KMS-11 (cell line): ENCODE measurements around the gene ARFGEF2.
"Not testable (repeated sequence)": the region's sequence is repeated elsewhere in the genome, so short reads cannot be mapped to it uniquely, and the experiment has no call there.

ENCODE experiments used
- H2AFZ ChIP-seq: fragments of 200-600 bp; sonication (generic); 2 replicates; pipeline ENCODE4 v1.6.1; 2016; ENCODE audit warnings: antibody characterized with exemption, mixed run types, low read depth
- H3K27ac ChIP-seq: fragments of 200-600 bp; sonication (generic); 2 replicates; pipeline ENCODE4 v1.6.1; 2016; ENCODE audit warnings: mild to moderate bottlenecking, mixed run types
- H3K27me3 ChIP-seq: fragments of 200-600 bp; sonication (generic); 2 replicates; pipeline ENCODE4 v1.6.1; 2017; ENCODE audit warnings: mild to moderate bottlenecking, low read depth, mixed run types, moderate library complexity; ENCODE audit not compliant: insufficient read depth
- H3K36me3 ChIP-seq: fragments of 200-600 bp; sonication (generic); 2 replicates; pipeline ENCODE4 v1.6.1; 2017; ENCODE audit warnings: mild to moderate bottlenecking, mixed run types; ENCODE audit not compliant: insufficient read depth
- H3K4me1 ChIP-seq: fragments of 200-600 bp; sonication (generic); 2 replicates; pipeline ENCODE4 v1.6.1; 2016; ENCODE audit warnings: mild to moderate bottlenecking, low read depth, mixed run types; ENCODE audit not compliant: poor library complexity, severe bottlenecking
- H3K4me2 ChIP-seq: fragments of 200-600 bp; sonication (generic); 2 replicates; pipeline ENCODE4 v1.7.0; 2016; ENCODE audit warnings: mild to moderate bottlenecking, mixed run types
- H3K4me3 ChIP-seq: fragments of 200-600 bp; sonication (generic); IDR thresholded peaks from 2 replicates; pipeline ENCODE4 v1.6.1; 2017; ENCODE audit warnings: low read depth, low read length, mixed read lengths; ENCODE audit not compliant: insufficient read depth
- H3K79me2 ChIP-seq: fragments of 200-600 bp; sonication (generic); 2 replicates; pipeline ENCODE4 v1.6.1; 2016; ENCODE audit warnings: low read depth, mixed run types; ENCODE audit not compliant: insufficient read depth
- H3K9ac ChIP-seq: fragments of 200-600 bp; sonication (generic); 2 replicates; pipeline ENCODE4 v1.6.1; 2016; ENCODE audit warnings: mild to moderate bottlenecking, mixed run types
- H4K20me1 ChIP-seq: fragments of 200-600 bp; sonication (generic); 2 replicates; pipeline ENCODE4 v1.6.1; 2016; ENCODE audit warnings: mild to moderate bottlenecking, mixed run types; ENCODE audit not compliant: insufficient read depth
- TF ChIP-seq, protein P1 (sequence below): fragments of 200-600 bp; sonication (generic); conservative IDR thresholded peaks from 2 replicates; pipeline ENCODE4 v1.6.1; 2017; ENCODE audit warnings: low read depth, mild to moderate bottlenecking, antibody characterized with exemption, low read length, moderate library complexity, mixed read lengths

The ARFGEF2 gene

DNA sequence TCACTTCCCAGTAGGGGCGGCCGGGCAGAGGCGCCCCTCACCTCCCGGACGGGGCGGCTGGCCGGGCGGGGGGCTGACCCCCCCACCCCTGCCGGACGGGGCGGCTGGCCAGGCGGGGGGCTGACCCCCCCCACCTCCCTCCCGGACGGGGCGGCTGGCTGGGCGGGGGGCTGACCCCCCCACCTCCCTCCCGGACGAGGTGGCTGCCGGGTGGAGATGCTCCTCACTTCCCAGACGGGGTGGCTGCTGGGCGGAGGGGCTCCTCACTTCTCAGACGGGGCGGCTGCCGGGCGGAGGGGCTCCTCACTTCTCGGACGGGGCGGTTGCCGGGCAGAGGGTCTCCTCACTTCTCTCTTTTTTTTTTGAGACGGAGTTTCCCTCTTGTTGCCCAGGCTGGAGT, 14.7 kb downstream of the ARFGEF2 start:
- H4K20me1 ChIP-seq, H3K27ac ChIP-seq, H3K27me3 ChIP-seq, H3K9ac ChIP-seq, H3K4me2 ChIP-seq, H3K4me1 ChIP-seq, H3K4me3 ChIP-seq, H3K36me3 ChIP-seq, H2AFZ ChIP-seq: not testable (repeated sequence)
- peaks cover 42% of the 10 kb centered on the region; the same call in 1 of the 2 replicates for H3K79me2 ChIP-seq

DNA sequence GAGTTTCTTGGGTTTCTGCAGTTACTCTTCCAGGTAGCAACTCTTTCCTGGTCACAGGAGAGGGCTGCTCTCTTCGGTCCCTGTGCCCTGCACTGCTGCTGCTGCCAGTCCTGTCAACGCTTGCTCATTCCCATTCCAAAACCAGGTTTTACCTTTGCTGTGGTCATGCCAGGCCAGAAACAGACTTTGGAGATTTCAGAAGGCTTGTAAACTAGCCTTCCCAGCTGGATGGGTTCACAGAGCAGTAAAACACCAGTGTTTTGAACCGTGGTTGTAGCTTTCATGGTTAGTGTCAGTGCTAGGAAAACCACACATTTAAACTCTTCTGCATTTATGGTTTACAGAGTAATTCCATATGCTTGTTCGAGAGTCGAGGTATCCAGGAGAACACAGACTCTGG, 16.2 kb downstream of the ARFGEF2 start:
- no peak overlapping the region for H3K9ac ChIP-seq
- no peak overlapping the region for H3K27ac ChIP-seq
- no peaks in the 10 kb centered on the region for H3K36me3 ChIP-seq
- no peak overlapping the region for H3K4me2 ChIP-seq
- H4K20me1 ChIP-seq, result no peaks in the 10 kb centered on the region
- TF ChIP-seq, protein P1, sequence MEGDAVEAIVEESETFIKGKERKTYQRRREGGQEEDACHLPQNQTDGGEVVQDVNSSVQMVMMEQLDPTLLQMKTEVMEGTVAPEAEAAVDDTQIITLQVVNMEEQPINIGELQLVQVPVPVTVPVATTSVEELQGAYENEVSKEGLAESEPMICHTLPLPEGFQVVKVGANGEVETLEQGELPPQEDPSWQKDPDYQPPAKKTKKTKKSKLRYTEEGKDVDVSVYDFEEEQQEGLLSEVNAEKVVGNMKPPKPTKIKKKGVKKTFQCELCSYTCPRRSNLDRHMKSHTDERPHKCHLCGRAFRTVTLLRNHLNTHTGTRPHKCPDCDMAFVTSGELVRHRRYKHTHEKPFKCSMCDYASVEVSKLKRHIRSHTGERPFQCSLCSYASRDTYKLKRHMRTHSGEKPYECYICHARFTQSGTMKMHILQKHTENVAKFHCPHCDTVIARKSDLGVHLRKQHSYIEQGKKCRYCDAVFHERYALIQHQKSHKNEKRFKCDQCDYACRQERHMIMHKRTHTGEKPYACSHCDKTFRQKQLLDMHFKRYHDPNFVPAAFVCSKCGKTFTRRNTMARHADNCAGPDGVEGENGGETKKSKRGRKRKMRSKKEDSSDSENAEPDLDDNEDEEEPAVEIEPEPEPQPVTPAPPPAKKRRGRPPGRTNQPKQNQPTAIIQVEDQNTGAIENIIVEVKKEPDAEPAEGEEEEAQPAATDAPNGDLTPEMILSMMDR, result no peak
- no peaks in the 10 kb centered on the region for H3K27me3 ChIP-seq
- H3K4me1 ChIP-seq, result no peaks in the 10 kb centered on the region
- H3K4me3 ChIP-seq, result no peak overlapping the region
- no peak overlapping the region for H2AFZ ChIP-seq
- H3K79me2 ChIP-seq, result peaks cover 27% of the 10 kb centered on the region; the same call in 1 of the 2 replicates

DNA sequence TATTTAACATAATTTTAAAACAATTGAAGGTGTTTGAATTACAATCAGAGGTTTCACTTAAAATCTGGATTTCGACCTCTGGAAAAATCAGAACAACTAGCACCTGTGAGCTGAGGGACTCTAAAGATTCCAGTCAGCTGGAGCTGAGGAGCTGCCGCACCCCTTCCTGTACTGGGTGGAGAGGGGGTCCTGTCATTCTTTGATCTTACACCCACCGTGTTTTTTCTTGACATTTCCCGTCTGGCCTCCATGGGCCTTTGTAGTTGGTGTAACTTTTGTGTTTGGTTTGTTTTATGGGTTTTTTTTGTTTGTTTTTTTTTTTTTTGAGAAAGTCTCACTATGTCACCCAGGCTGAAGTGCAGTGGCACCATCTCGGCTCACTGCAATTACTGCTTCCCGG, 17.2 kb downstream of the ARFGEF2 start:
- H3K36me3 ChIP-seq, result no peaks in the 10 kb centered on the region; the same call in 1 of the 2 replicates
- H3K4me3 ChIP-seq, result no peak overlapping the region
- no peak overlapping the region for H2AFZ ChIP-seq
- no peaks in the 10 kb centered on the region for H3K4me1 ChIP-seq
- no peaks in the 10 kb centered on the region for H4K20me1 ChIP-seq
- H3K27ac ChIP-seq, result no peak overlapping the region
- H3K79me2 ChIP-seq, result peaks cover 18% of the 10 kb centered on the region; the same call in 1 of the 2 replicates
- TF ChIP-seq, protein P1, result no peak
- H3K27me3 ChIP-seq, result no peaks in the 10 kb centered on the region
- H3K9ac ChIP-seq, result no peak overlapping the region
- no peak overlapping the region for H3K4me2 ChIP-seq

DNA sequence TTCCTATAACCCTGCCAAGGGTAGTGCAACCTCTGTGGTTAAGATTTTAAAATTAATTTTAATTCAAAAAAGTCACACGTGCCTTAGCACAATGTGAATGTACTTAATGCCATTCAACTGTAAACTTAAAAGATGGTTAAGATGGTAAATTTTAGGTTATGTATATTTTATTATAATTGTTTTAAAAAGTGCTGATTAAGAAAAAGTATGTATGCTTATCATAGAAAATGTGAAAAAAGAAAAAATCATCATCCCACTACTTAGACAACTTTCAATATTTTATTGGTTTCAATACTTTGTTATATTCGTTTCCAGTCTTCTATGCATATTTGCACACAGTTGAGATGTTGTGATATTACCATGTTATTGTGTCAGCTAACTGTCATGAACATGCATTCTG, 18.7 kb downstream of the ARFGEF2 start:
- Histone ChIP-seq H3K9ac (no peak overlapping the region), H3K36me3 (no peaks in the 10 kb centered on the region; the same call in 1 of the 2 replicates), H3K27me3 (no peaks in the 10 kb centered on the region), H4K20me1 (no peaks in the 10 kb centered on the region), H3K27ac (no peak overlapping the region), H3K79me2 (peaks cover 10% of the 10 kb centered on the region; the same call in 1 of the 2 replicates), H3K4me1 (no peaks in the 10 kb centered on the region), H3K4me2 (no peak overlapping the region), H2AFZ (no peak overlapping the region), H3K4me3 (no peak overlapping the region)
- TF ChIP-seq, protein P1, result no peak

DNA sequence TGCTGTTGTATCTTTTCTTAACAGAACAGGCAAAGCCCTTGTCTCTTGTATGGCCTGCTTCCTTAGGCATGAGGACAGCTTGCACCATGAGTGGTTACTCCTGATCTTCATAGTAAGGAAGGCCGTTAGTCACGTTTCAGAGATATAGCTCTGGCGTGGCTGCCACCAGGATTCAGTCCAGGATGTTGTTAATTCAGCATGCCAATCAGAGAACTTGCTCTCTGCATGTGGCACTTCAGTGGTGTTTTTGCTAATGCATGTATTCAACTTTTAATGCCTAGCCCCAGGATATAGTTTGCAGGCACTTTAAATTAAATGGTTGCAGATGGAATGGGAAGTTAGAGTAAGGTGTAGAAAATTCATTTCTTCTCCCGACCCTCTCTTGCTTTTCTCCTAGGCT, 20.0 kb downstream of the ARFGEF2 start:
- Histone ChIP-seq H3K36me3 (no peaks in the 10 kb centered on the region; the same call in 1 of the 2 replicates), H3K4me3 (no peak overlapping the region), H3K9ac (no peak overlapping the region), H2AFZ (no peak overlapping the region), H3K79me2 (peaks cover 10% of the 10 kb centered on the region; the same call in 1 of the 2 replicates), H3K27me3 (no peaks in the 10 kb centered on the region), H3K4me1 (no peaks in the 10 kb centered on the region), H4K20me1 (no peaks in the 10 kb centered on the region), H3K27ac (no peak overlapping the region), H3K4me2 (no peak overlapping the region)
- TF ChIP-seq, protein P1, result no peak
